HCT116 (cell line): ENCODE measurements around the gene EML4.

Source experiments
- EZH2 ChIP-seq: fragments of 200-600 bp; sonication (generic); IDR thresholded peaks from 2 replicates; pipeline ENCODE4 v1.6.1; 2017; ENCODE audit warnings: antibody characterized with exemption, mixed run types
- EZH2phosphoT487 ChIP-seq: fragments of 200-600 bp; IDR thresholded peaks from 2 replicates; pipeline ENCODE4 v1.6.1; 2018; ENCODE audit warnings: antibody characterized with exemption, borderline replicate concordance
- POLR2A ChIP-seq: IDR thresholded peaks from 2 replicates; pipeline ENCODE4 v1.7.0; 2011; ENCODE audit warnings: borderline replicate concordance; ENCODE audit not compliant: insufficient read depth, insufficient read length; ENCODE audit errors: extremely low read depth
- POLR2AphosphoS5 ChIP-seq: IDR thresholded peaks from 2 replicates; pipeline ENCODE4 v1.6.1; 2011; ENCODE audit warnings: mild to moderate bottlenecking, low read depth, low read length, moderate library complexity
- RAD21 ChIP-seq: IDR thresholded peaks from 2 replicates; pipeline ENCODE4 v1.6.1; 2012; ENCODE audit warnings: low read depth, mild to moderate bottlenecking
- SIN3A ChIP-seq: IDR thresholded peaks from 2 replicates; pipeline ENCODE4 v1.6.1; 2012; ENCODE audit warnings: low read depth
- SP1 ChIP-seq: IDR thresholded peaks from 2 replicates; pipeline ENCODE4 v1.6.1; 2012; ENCODE audit warnings: low read depth
- YY1 ChIP-seq: IDR thresholded peaks from 2 replicates; pipeline ENCODE4 v1.6.1; 2011; ENCODE audit warnings: low read length, low read depth, moderate library complexity, mild to moderate bottlenecking; ENCODE audit not compliant: insufficient replicate concordance; ENCODE audit errors: extremely low read depth
- ZFX ChIP-seq: fragments of 450-650 bp; IDR thresholded peaks from 2 replicates; pipeline ENCODE4 v1.6.1; 2017
- ZNF274 ChIP-seq: fragments of 200-500 bp; sonication (Bioruptor generic); IDR thresholded peaks from 2 replicates; pipeline ENCODE4 v1.6.1; 2014; ENCODE audit warnings: mild to moderate bottlenecking, low read depth, low read length, inconsistent platforms
- TF ChIP-seq, protein P1 (sequence below), 3 experiments: fragments of 200-600 bp in 1 of 3; sonication (generic) in 1 of 3; IDR thresholded peaks in 2 of 3; conservative IDR thresholded peaks in 1 of 3; 2 replicates each; pipeline ENCODE4 v1.5.1; 2012 to 2017; ENCODE audit warnings: low read depth in 2 of 3, low read length in 2 of 3, antibody characterized with exemption in 1 of 3, borderline replicate concordance in 1 of 3, control low read depth in 1 of 3, mild to moderate bottlenecking in 1 of 3, mixed read lengths in 1 of 3, mixed run types in 1 of 3, moderate library complexity in 1 of 3; ENCODE audit not compliant: insufficient read depth in 1 of 3
- TF ChIP-seq, protein P2 (sequence below): IDR thresholded peaks from 2 replicates; pipeline ENCODE4 v1.6.1; 2012; ENCODE audit warnings: low read depth
- TF ChIP-seq, protein P3 (sequence below): IDR thresholded peaks from 2 replicates; pipeline ENCODE4 v1.6.1; 2012
- TF ChIP-seq, protein P4 (sequence below): IDR thresholded peaks from 2 replicates; pipeline ENCODE4 v1.6.1; 2012

DNA sequence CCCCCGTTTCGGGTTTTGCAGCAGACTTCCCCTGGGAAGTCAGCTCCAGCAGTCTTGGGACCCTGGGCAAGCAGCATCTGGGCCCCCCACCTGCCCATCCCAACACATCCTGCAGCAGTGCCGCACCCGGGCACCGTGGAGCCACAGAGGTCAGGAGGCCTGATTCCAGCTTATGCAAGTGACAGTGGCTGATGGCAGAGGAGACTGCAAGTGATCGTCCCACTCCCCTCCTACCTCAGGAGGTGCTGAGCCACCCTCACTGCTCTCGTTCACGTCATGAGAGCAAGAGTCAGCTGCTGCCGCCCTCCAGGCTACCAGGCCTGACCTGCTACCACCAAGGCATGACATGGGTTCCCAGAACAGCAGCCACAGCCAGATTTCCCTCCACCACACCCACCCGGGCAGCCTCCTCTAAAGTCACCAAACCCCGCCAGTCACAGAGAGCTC, 173.7 kb downstream of the EML4 start:
- TF ChIP-seq POLR2AphosphoS5 = no peak
- TF ChIP-seq EZH2 = no peak
- no peak for TF ChIP-seq EZH2phosphoT487
- TF ChIP-seq, protein P1, sequence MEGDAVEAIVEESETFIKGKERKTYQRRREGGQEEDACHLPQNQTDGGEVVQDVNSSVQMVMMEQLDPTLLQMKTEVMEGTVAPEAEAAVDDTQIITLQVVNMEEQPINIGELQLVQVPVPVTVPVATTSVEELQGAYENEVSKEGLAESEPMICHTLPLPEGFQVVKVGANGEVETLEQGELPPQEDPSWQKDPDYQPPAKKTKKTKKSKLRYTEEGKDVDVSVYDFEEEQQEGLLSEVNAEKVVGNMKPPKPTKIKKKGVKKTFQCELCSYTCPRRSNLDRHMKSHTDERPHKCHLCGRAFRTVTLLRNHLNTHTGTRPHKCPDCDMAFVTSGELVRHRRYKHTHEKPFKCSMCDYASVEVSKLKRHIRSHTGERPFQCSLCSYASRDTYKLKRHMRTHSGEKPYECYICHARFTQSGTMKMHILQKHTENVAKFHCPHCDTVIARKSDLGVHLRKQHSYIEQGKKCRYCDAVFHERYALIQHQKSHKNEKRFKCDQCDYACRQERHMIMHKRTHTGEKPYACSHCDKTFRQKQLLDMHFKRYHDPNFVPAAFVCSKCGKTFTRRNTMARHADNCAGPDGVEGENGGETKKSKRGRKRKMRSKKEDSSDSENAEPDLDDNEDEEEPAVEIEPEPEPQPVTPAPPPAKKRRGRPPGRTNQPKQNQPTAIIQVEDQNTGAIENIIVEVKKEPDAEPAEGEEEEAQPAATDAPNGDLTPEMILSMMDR (IDR thresholded peaks at IDR 0.05 in 2 of 3, conservative IDR thresholded peaks at IDR 0.05 in 1 of 3; ENCODE audit: borderline replicate concordance in 1 of 3, insufficient read depth in 1 of 3, low read depth in 2 of 3, low read length in 2 of 3) = no peak
- TF ChIP-seq, protein P2, sequence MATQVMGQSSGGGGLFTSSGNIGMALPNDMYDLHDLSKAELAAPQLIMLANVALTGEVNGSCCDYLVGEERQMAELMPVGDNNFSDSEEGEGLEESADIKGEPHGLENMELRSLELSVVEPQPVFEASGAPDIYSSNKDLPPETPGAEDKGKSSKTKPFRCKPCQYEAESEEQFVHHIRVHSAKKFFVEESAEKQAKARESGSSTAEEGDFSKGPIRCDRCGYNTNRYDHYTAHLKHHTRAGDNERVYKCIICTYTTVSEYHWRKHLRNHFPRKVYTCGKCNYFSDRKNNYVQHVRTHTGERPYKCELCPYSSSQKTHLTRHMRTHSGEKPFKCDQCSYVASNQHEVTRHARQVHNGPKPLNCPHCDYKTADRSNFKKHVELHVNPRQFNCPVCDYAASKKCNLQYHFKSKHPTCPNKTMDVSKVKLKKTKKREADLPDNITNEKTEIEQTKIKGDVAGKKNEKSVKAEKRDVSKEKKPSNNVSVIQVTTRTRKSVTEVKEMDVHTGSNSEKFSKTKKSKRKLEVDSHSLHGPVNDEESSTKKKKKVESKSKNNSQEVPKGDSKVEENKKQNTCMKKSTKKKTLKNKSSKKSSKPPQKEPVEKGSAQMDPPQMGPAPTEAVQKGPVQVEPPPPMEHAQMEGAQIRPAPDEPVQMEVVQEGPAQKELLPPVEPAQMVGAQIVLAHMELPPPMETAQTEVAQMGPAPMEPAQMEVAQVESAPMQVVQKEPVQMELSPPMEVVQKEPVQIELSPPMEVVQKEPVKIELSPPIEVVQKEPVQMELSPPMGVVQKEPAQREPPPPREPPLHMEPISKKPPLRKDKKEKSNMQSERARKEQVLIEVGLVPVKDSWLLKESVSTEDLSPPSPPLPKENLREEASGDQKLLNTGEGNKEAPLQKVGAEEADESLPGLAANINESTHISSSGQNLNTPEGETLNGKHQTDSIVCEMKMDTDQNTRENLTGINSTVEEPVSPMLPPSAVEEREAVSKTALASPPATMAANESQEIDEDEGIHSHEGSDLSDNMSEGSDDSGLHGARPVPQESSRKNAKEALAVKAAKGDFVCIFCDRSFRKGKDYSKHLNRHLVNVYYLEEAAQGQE = no peak
- no peak for TF ChIP-seq SP1
- no peak for TF ChIP-seq ZNF274
- TF ChIP-seq POLR2A = no peak
- TF ChIP-seq, protein P3, sequence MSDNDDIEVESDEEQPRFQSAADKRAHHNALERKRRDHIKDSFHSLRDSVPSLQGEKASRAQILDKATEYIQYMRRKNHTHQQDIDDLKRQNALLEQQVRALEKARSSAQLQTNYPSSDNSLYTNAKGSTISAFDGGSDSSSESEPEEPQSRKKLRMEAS = no peak
- no peak for TF ChIP-seq SIN3A
- TF ChIP-seq, protein P4, sequence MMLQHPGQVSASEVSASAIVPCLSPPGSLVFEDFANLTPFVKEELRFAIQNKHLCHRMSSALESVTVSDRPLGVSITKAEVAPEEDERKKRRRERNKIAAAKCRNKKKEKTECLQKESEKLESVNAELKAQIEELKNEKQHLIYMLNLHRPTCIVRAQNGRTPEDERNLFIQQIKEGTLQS = no peak
- no peak for TF ChIP-seq YY1
- no peak for TF ChIP-seq RAD21
- TF ChIP-seq ZFX = no peak
